ENCODE data around the gene LRMDA. TPM values are rescaled to one million over a fixed set of nuclear protein-coding genes. Genes with fewer than 3 reads are reported as not detected.

The LRMDA gene
- total and polyA plus RNA-seq, 4 donors: 12.1 to 40.8 (median 21.6) TPM

GRCh38 chr10:76327441-76327840 is 896.0 kb downstream of the LRMDA start:
- Histone ChIP-seq H3K27me3 (ENCODE audit: control insufficient read depth in 3 of 3, insufficient read depth in 3 of 3, low read length in 2 of 3) (no peaks in the 10 kb centered on the region), H3K9ac (ENCODE audit: insufficient read depth in 1 of 2, low read length in 2 of 2) (no peak overlapping the region), H3K4me3 (no peak overlapping the region), H3K9me3 (ENCODE audit: control insufficient read depth in 4 of 4, insufficient read depth in 3 of 4, low read length in 3 of 4) (no peaks in the 10 kb centered on the region), H3K36me3 (ENCODE audit: control insufficient read depth in 4 of 4, insufficient read depth in 4 of 4, low read length in 4 of 4) (no peaks in the 10 kb centered on the region), H3K27ac (ENCODE audit: low read depth in 1 of 2, low read length in 1 of 2) (no peak overlapping the region), H3K4me1 (ENCODE audit: control insufficient read depth in 5 of 5, insufficient read depth in 5 of 5, low read length in 5 of 5) (peaks cover 0 to 8% (median 0%) of the 10 kb centered on the region in 5 donors)
- no peak for DNase-seq
- no peak for ATAC-seq (ENCODE audit: insufficient read depth, low FRiP score)
- TF ChIP-seq CTCF (IDR thresholded peaks at IDR 0.05; ENCODE audit: control extremely low read depth, extremely low read depth): no peak
- 93 to 96% methylated on average over 2 of the region's 2 CpGs for WGBS, 2 donors

GRCh38 chr10:76328348-76328747 is 896.9 kb downstream of the LRMDA start:
- Histone ChIP-seq H3K4me1 (ENCODE audit: control insufficient read depth in 5 of 5, insufficient read depth in 5 of 5, low read length in 5 of 5) (peaks cover 0 to 8% (median 0%) of the 10 kb centered on the region in 5 donors), H3K27me3 (ENCODE audit: control insufficient read depth in 3 of 3, insufficient read depth in 3 of 3, low read length in 2 of 3) (no peaks in the 10 kb centered on the region), H3K9me3 (ENCODE audit: control insufficient read depth in 4 of 4, insufficient read depth in 3 of 4, low read length in 3 of 4) (no peaks in the 10 kb centered on the region), H3K27ac (ENCODE audit: low read depth in 1 of 2, low read length in 1 of 2) (no peak overlapping the region), H3K4me3 (no peak overlapping the region), H3K36me3 (ENCODE audit: control insufficient read depth in 4 of 4, insufficient read depth in 4 of 4, low read length in 4 of 4) (no peaks in the 10 kb centered on the region), H3K9ac (ENCODE audit: insufficient read depth in 1 of 2, low read length in 2 of 2) (no peak overlapping the region)
- no peak for TF ChIP-seq CTCF (IDR thresholded peaks at IDR 0.05; ENCODE audit: control extremely low read depth, extremely low read depth)
- ATAC-seq (ENCODE audit: insufficient read depth, low FRiP score) (no peak), DNase-seq (no peak)
- WGBS, 2 donors: 88 to 96% methylated on average over 2 of the region's 2 CpGs

- no peaks in the 10 kb centered on the region for H3K9me3 ChIP-seq (ENCODE audit: control insufficient read depth in 4 of 4, insufficient read depth in 3 of 4, low read length in 3 of 4)
- no peak for TF ChIP-seq CTCF (IDR thresholded peaks at IDR 0.05; ENCODE audit: control extremely low read depth, extremely low read depth)
- no peak overlapping the region for H3K9ac ChIP-seq (ENCODE audit: insufficient read depth in 1 of 2, low read length in 2 of 2)
- H3K36me3 ChIP-seq (ENCODE audit: control insufficient read depth in 4 of 4, insufficient read depth in 4 of 4, low read length in 4 of 4): no peaks in the 10 kb centered on the region
- H3K4me3 ChIP-seq: no peak overlapping the region
- WGBS, 2 donors: 89 to 95% methylated on average over 5 of the region's 5 CpGs
- H3K4me1 ChIP-seq (ENCODE audit: control insufficient read depth in 5 of 5, insufficient read depth in 5 of 5, low read length in 5 of 5): peaks cover 0 to 8% (median 0%) of the 10 kb centered on the region in 5 donors
- ATAC-seq (ENCODE audit: insufficient read depth, low FRiP score): no peak
- H3K27me3 ChIP-seq (ENCODE audit: control insufficient read depth in 3 of 3, insufficient read depth in 3 of 3, low read length in 2 of 3): no peaks in the 10 kb centered on the region
- DNase-seq: no peak
- H3K27ac ChIP-seq (ENCODE audit: low read depth in 1 of 2, low read length in 1 of 2): no peak overlapping the region
These were observed 898.6 kb downstream of the LRMDA start for GRCh38 chr10:76329891-76330575.

- 83 to 90% methylated on average over 4 of the region's 4 CpGs for WGBS, 2 donors
- DNase-seq: no peak
- Histone ChIP-seq H3K4me3 (no peak overlapping the region), H3K4me1 (ENCODE audit: control insufficient read depth in 5 of 5, insufficient read depth in 5 of 5, low read length in 5 of 5) (peaks cover 0 to 14% (median 0%) of the 10 kb centered on the region in 5 donors), H3K36me3 (ENCODE audit: control insufficient read depth in 4 of 4, insufficient read depth in 4 of 4, low read length in 4 of 4) (no peaks in the 10 kb centered on the region), H3K27me3 (ENCODE audit: control insufficient read depth in 3 of 3, insufficient read depth in 3 of 3, low read length in 2 of 3) (no peaks in the 10 kb centered on the region), H3K27ac (ENCODE audit: low read depth in 1 of 2, low read length in 1 of 2) (no peak overlapping the region), H3K9ac (ENCODE audit: insufficient read depth in 1 of 2, low read length in 2 of 2) (no peak overlapping the region), H3K9me3 (ENCODE audit: control insufficient read depth in 4 of 4, insufficient read depth in 3 of 4, low read length in 3 of 4) (no peaks in the 10 kb centered on the region)
- no peak for ATAC-seq (ENCODE audit: insufficient read depth, low FRiP score)
- TF ChIP-seq CTCF (IDR thresholded peaks at IDR 0.05; ENCODE audit: control extremely low read depth, extremely low read depth): no peak
These were observed 900.3 kb downstream of the LRMDA start for GRCh38 chr10:76331742-76332141.

Measured in lung (tissue), 12 donors.